Hematopoietic multipotent progenitor cell (in vitro differentiated cells): ENCODE data around the gene GJA10. TPM values are rescaled to one million over a fixed set of nuclear protein-coding genes. Genes with fewer than 3 reads are reported as not detected.
A peak's percentile ranks its signal among the peaks of the same experiment; 100 is the strongest.
"Not testable (repeated sequence)": the region's sequence is repeated elsewhere in the genome, so short reads cannot be mapped to it uniquely, and the experiment has no call there.

Experiments
- DNase-seq, 3 donors: peaks; one replicate each; pipeline ENCODE4 v3.0.0-alpha.2; 2011 to 2015; ENCODE audit warnings: low read depth in 2 of 3, low spot score in 2 of 3
- total RNA-seq: library from RNA; depleted of rRNA; stranded (reverse); fragments of >200 nt; gene quantifications from one replicate; pipeline ENCODE4 v1.2.3, GENCODE V29; 2012

Gene GJA10
- not detected for total RNA-seq

DNA sequence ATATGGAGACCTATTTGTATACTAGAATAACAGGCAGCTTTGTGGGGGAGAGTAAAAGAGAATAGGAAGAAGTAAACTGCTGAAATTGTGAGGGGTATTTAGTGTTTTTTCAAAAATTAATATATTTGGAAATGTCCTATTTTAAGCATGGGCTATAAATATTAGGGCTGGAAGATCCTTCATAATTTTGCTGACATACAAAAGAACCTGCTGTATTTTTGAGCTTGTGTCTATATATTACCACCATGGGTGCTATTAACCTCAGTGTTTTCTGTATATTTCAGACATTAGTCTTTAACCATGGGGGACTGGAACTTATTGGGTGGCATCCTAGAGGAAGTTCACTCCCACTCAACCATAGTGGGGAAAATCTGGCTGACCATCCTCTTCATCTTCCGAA is at the start of gene GJA10:
TSS of gene GJA10 (plus strand) at position 301 of the 400 bp plus-strand sequence. CDS start at position 301, 0 bp downstream.
- DNase-seq = no peak

- DNase-seq = not testable (repeated sequence)
Measured at GRCh38 chr6:89847513-89847912, 46.8 kb upstream of the GJA10 start.

DNA sequence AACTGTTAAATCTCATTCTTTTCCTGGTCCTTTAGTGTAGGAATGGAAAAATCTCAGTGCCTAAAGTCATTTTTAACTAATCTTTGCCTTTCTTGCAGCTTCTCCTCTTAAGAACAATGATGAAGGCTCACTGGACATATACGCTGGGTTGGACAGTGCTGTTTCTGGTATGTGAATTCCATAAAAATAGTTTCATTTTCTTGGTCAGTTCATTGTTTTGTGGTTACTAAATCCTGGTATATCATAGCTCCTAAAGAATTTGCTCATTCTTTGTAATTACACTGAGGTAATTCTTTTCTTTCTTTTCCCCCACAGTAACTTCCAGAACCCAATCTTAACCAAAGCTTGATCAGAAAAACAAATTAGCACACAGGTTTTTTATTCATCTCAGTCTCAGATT is 41.2 kb upstream of the GJA10 start:
- no peak for DNase-seq

DNA sequence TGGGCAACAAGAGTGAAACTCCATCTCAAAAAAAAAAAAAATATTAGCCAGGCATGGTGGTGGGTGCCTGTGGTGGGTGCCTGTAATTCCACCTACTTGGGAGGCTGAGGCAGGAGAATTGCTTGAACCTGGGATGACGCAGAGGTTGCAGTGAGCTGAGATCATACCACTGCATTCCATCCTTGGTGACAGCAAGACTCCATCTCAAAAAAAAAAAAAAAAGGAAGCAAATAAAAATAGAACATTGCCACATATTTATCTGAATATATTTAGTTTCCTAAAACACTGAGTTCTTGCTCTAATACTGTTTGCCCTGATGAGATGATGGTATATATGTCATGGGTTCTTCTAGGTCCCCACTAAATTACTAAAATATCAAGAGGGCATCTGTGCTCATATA is 36.2 kb upstream of the GJA10 start:
- no peak for DNase-seq

DNA sequence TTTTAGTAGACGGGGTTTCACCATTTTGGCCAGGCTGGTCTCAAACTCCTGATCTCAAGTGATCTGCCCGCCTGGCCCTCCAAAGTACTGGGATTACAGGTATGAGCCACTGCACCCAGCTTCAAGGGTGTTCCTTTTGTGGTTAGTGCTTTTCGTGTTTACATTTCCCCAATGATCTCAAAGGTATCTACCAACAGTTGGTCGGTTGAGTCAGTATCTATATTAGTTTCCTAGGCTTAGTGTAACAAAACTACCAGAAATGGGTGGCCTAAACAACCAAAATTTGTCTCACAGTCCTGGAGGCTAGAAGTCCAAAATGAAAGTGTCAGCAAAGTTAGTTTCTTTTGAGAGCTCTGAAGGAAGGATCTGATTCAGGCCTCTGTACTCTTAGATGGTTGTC is 34.5 kb upstream of the GJA10 start:
- DNase-seq = no peak

- no peak for DNase-seq
Measured at GRCh38 chr6:89862273-89862672, 32.0 kb upstream of the GJA10 start.

DNA sequence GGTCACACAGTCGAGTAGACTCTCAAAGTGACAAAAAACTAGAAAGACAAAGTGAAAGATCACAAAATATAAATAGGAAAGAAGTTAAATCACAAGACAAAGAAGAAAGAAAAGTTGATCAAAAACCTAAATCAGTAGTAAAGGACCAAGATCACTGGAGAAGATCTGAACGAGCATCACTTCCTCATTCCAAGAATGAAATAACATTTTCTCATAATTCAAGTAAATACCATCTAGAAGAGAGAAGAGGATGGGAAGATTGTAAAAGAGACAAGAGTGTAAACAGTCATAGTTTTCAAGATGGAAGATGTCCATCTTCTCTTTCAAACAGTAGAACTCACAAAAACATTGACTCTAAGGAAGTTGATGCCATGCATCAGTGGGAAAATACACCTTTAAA is 31.6 kb upstream of the GJA10 start:
- DNase-seq = no peak

DNA sequence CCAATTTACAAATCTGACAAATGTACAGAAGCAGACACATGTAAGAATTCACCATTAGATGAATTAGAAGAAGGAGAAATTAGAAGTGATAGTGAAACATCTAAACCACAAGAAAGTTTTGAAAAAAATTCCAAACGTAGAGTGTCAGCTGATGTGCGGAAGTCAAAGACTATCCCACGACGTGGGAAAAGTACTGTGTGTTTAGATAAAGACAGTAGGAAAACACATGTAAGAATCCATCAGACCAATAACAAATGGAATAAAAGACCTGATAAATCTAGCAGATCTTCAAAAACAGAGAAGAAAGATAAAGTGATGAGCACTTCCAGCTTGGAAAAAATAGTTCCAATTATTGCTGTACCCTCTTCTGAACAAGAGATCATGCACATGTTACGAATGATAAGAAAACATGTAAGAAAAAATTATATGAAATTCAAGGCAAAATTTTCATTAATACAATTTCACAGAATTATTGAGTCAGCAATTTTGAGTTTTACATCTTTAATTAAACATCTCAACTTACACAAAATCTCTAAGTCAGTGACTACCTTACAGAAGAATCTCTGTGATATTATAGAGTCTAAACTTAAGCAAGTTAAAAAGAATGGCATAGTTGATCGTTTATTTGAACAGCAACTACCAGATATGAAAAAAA is 28.1 kb upstream of the GJA10 start:
- no peak for DNase-seq

DNA sequence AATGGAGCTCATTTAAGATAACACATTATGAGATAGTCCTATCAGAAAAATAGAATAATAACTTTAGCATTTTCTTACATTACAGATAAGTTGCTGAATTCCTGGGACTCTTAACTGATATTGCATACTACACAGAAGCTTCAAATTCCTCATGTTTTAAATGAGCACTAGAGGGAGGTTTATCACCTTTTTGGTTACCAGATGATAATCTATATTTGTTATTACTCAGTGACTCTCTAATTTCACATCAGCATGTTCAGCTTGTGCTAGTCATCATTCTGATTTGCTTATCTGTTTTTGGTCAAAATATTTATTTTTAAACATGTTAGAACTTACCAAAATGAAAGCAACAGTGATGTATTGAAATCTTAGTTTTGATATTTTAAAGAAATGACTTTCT is 20.5 kb upstream of the GJA10 start:
- no peak for DNase-seq

DNA sequence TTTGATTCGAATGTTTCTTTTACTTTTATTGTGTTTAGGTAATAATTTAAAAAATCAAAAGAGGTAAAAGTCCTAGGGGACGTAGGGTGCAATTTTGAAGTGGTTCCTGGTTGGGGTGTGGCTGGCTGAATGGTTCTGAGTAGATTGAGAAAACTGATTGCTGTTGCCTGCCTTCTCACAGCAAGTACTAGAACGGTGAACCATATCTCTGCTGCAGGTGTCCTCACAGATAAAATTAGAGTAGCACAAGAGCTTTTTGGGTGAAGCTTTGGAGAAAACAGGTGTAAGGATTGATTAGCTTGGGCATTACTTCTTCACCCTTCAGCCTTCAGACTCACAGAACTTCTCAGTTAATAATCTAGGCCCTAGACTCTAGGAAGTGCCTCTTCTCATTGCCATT is 19.8 kb upstream of the GJA10 start:
- no peak for DNase-seq

- no peak for DNase-seq
Measured at GRCh38 chr6:89886378-89887120, 7.7 kb upstream of the GJA10 start.

DNA sequence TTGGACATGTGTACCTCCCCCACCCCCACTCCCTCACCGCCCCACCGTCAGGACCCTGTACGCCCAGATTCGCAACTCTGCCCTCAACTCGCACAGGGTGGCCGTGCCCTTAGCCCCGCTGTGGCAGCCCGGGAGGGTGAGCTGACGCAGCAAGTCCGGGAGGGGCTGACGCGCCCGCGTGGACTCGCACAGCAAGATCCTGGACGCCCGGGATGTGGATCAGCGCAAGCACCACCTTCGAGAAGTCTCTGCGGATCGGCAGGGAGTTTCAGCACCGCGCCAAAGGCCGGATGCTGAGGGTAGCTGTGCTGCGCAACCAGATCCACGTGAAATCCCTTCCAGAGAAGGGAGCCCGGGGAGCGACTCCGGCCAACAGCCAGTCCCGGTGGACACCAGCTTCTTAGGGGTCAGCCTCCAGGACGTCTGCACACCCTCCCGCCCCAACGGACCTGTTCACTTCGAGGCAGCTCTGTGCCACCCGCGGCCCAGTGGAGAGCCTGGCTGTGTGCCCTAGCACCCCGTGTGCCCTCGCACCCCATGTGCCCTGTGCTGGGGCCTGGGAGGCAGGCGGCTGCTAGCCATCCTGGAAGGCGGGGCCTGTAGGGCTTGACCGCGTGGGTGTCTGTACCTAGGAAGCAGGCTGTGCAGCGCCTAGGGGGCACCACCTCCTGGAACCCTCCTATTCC is 6.7 kb upstream of the GJA10 start:
- no peak for DNase-seq

DNA sequence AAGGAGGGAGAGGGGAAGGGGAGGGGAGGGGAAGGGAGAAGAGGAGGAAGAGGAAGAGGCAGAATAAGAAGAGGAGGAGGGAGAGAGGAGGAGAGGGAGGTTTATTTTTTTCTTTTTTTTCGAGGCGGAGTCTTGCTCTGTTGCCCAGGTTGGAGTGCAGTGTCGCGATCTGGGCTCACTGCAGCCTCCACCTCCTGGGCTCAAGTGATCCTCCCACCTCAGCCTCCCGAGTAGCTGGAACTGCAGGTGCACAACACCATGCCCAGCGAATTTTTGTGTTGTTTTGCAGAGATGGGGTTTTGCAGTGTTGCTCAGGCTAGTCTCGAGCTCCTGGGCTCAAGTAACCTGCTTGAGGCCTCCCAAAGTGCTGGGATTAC is 6.1 kb upstream of the GJA10 start:
- DNase-seq = no peak

- DNase-seq = no peak
Measured at GRCh38 chr6:89888871-89889270, 5.4 kb upstream of the GJA10 start.

DNA sequence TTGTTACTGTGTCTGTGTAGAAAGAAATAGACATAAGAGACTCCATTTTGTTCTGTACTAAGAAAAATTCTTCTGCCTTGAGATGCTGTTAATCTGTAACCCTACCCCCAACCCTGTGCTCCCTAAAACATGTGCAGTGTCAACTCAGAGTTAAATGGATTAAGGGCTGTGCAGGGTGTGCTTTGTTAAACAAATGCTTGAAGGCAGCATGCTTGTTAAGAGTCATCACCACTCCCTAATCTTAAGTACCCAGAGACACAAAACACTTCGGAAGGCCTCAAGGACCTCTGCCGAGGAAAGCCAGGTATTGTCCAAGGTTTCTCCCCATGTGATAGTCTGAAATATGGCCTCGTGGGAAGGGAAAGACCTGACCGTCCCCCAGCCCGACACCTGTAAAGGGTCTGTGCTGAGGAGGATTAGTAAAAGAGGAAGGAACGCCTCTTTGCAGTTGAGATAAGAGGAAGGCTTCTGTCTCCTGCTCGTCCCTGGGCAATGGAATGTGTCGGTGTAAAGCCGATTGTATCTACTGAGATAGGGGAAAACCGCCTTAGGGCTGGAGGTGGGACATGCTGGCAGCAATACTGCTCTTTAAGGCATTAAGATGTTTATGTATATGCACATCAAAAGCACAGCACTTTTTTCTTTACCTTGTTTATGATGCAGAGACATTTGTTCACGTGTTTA is 3.3 kb upstream of the GJA10 start:
- not testable (repeated sequence) for DNase-seq

- not testable (repeated sequence) for DNase-seq
Measured at GRCh38 chr6:89892577-89892976, 1.7 kb upstream of the GJA10 start.

DNA sequence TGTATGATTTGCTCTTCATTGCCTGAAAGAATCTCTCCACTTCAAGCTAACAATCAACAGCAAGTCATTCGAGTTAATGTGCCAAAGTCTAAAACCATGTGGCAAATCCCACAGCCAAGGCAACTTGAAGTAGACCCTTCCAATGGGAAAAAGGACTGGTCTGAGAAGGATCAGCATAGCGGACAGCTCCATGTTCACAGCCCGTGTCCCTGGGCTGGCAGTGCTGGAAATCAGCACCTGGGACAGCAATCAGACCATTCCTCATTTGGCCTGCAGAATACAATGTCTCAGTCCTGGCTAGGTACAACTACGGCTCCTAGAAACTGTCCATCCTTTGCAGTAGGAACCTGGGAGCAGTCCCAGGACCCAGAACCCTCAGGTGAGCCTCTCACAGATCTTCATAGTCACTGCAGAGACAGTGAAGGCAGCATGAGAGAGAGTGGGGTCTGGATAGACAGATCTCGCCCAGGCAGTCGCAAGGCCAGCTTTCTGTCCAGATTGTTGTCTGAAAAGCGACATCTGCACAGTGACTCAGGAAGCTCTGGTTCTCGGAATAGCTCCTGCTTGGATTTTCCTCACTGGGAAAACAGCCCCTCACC is 1.1 kb downstream of the GJA10 start:
- DNase-seq = peak in 2 of 3 donors; percentile 16 to 49

DNA sequence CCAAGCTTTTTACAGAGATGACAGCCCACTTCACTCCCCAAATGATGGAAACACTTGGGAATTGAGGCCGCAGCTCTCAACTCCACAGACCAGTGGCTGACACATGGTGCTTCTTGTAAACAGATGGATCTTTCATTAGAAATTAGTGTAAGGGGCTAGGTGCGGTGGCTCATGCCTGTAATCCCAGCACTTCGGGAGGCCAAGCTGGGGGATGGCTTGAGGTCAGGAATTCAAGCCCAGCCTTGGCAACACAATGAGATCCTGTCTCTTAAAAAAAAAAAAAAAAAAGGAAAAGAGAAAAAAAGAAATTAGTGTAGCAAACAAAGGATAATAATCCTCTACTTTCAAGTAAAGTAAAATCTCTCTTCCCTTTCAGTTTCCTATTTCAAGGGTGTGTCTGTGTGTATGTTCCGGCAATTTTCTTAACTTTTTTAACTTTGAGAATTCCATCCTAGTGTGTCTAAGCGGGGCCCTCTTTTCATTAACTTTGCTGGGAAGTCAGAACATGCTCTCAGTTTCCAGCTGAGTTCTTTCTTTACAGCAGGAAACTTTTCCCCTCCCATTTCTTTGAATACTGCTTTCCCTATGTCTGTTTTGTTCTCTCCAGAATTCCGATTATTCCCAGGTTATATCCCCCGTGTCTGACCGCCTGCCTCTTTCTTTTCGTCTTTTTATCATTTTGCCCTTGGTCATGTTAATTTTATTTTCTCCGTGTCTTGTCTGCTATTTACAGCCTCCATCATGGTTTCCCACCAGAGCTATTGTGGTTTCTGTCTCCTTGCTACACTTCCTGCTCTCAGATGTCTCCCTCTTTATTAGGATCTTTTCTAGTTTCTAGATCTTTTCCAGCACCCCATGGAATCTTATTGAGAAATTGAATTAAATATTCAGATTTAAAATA is 16.0 kb downstream of the GJA10 start:
- not testable (repeated sequence) for DNase-seq

DNA sequence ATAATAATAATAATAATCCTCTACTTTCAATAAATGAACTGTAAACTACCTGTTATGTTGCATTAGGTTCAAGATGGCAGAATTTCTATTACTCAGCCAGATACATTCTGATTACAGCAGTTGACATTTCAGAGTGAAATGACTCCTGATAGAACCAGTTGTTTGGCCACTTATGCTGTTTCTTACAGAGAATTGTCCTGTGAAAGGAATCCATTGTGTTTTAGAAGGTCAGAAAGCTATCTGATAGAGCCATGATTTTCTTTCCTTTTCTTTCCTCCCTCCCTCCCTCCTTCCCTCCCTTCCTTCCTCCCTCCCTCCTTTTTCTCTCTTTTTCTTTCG is 16.6 kb downstream of the GJA10 start:
- peak in 1 of 3 donors; percentile 12 for DNase-seq
